SKM-1 treated with dmso at 0.1 percent for 144 hours (cell line): ENCODE data around the gene GPRIN3.

Experiments
- DNase-seq: peaks from one replicate; lab custom pipeline; 2025; ENCODE audit not compliant: unreplicated experiment; lab: John Stamatoyannopoulos, UW

GPRIN3 gene

GRCh38 chr4:89307446-89308160, at the start of gene GPRIN3:
Gene GPRIN3, minus strand, starts transcription at chr4:89307800. Its CDS starts 57,690 bp downstream, at chr4:89250110.
- DNase-seq = no peak

GRCh38 chr4:89357340-89357739, 49.7 kb upstream of the GPRIN3 start:
- DNase-seq = peak; percentile 22

DNA sequence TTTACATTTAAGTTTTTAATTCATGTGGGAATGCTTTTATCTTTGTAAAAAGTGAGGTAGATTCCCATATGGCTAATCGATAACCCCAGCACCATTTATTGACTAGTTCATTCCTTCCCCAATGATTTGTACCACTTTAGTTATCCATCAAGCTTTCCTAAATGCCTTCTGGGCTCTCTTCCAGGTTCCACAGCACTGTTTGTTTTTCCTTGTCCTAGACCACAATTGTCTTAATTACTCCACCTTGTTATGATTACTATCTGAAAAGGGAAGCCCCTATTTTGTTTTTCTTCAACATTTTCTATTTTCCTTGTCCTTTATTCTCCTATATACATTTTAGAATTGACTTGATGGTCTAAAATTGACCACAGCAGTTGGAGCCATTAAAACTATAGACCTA, 48.5 kb upstream of the GPRIN3 start:
- DNase-seq = no peak

- no peak for DNase-seq
These were observed 45.9 kb upstream of the GPRIN3 start for GRCh38 chr4:89353514-89353913.

DNA sequence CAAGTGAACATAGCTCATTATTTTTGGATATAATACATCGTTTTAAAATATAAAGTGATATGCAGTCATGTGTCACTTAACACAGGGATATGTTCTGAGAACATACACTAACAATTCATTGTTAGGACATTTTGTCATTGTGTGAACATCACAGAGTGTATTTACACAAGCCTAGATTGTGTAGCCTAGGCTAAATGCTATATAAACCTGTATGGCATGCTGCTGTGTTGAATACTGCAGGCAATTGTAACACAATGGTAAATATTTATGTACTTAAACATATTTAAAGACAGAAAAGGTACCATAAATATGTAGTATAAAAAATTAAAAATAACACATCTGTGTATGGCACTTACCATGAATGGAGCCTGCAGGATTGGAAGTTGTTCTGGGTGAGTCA, 44.9 kb upstream of the GPRIN3 start:
- DNase-seq = no peak

GRCh38 chr4:89351201-89351600, 43.6 kb upstream of the GPRIN3 start:
- no peak for DNase-seq

DNA sequence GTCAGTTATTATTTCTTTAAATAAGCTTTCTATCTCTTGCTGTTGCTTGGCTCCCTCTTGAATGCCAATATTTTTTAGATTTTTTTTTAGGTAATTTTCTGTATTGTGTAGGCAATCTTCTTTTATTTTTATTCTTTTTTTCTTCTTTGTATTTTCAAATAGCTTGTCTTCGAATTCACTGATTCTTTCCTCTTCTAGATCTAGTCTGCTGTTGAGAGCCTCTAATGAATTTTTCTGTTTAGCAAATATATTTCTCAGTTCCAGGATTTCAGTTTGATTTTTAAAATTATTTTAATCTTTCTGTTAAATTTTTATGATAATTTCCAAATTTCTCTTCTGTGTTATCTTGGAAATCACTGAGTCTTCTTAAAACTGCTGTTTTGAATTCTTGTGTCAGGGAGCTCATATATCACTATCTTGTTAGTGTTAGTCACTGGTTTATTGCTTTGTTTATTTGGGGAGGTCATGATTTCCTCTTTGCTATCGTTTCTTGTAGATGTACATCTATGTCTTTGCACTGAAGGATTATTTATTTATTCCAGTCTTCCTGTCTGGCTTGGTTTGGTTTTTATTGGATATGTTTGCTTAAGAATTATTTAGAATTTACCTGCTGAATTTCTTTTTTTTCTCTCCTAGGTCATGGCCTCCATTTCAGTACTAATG, 39.9 kb upstream of the GPRIN3 start:
- no peak for DNase-seq

DNA sequence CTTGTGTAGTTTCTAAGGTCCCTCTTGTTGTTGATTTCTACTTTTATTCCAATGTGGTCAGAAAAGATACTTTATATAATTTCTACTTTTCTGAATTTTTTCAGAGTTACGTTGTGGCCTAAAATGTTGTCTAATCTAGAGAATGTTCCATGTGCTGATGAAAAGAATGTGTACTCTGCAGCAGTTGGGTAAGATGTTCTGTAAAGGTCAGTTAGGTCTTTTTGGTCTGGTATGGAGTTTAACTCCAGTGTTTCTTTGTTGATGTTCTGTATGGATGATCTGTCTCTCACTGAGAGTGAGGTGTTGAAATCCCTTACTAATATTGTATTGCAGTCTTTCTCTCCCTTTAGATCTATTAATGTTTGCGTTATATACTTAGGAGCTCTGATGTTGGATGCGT, 37.0 kb upstream of the GPRIN3 start:
- DNase-seq = no peak

- no peak for DNase-seq
These were observed 30.6 kb upstream of the GPRIN3 start for GRCh38 chr4:89338206-89338605.

GRCh38 chr4:89337681-89338080, 30.1 kb upstream of the GPRIN3 start:
- no peak for DNase-seq

GRCh38 chr4:89336818-89337420, 29.3 kb upstream of the GPRIN3 start:
- DNase-seq = no peak

GRCh38 chr4:89334830-89335229, 27.2 kb upstream of the GPRIN3 start:
- no peak for DNase-seq

- DNase-seq = peak; percentile 33
These were observed 26.7 kb upstream of the GPRIN3 start for GRCh38 chr4:89334311-89334710.

DNA sequence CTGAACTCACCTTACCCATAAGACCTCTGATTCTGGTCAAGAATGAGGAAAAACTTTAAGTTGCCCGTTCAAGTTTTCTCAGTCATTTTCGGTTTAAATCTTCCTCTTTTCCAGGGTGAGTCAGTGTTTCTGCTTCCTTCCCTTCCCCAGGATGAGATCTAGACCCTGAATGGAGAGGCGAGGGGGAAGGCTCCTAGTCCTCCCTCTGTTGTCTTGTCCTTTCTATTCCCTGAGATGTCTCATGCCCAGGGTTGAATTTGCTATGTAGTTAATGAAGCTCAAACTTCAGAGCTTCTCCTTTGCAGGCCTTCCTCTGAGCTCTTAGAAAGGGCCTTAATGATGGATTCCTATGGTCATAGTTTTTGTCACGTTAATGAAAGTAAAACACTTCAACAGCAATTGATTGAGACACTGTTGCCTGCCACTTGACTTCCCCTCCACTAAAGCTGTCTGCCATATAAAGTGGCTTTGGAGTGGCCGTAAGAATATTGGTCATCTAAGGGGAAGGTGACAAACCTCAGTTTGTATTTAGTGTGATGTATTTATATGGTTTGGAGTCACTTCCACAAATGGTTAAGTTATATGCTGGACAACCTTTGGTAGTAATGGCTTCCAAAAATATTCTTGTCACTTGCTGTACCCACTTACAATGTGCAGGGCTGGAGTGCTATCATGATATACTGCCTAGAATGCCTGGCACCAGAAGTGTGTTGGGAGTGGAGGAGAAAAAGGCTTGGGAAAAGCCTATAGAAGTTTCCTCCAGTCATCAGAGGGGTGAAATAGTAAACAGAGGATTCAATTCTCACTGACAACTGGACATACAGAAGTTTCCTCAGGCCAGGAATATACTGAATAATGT, 24.3 kb upstream of the GPRIN3 start:
- DNase-seq = peak; percentile 24

DNA sequence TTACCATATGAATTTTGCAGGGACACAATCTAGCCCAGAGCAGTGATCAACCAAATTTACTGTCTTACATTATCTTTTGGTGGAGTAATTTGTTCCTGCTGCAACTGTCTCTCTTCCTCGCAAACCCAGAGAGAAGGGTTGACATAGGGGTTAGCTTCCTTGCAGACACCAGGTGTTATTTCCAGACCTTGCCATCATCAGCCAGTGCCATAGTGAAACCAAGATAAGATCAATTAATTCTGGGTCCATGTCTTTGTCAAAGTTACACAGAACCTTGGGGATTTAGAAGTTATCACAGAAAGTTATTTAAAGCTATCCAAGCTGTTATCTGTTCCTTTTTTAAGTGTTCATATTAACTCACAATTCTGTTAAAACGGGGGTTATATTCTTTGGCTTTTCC, 23.6 kb upstream of the GPRIN3 start:
- no peak for DNase-seq

- DNase-seq = no peak
These were observed 21.7 kb upstream of the GPRIN3 start for GRCh38 chr4:89329280-89329679.

DNA sequence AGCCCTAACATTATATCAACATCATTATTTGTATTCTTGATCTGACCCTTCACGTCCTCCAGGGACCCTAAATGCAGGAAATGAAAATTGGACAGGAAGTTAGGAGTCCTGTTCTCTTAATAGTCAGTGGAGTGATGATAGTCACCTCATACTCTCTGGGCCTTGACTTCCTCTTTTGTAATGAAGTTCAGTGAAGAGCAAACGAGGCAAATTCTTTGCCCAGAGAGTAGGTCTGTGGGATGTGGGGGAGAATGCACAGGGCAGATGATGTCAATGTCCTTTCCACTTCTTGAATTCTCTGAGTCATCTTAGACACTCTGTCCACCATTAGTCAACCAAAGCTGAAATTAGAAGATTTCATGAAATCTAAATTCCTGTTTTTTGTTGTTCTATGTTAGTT, 17.1 kb upstream of the GPRIN3 start:
- DNase-seq = peak; percentile 96

- no peak for DNase-seq
These were observed 15.1 kb upstream of the GPRIN3 start for GRCh38 chr4:89322671-89323070.

- DNase-seq = no peak
These were observed 12.2 kb upstream of the GPRIN3 start for GRCh38 chr4:89319756-89320155.

DNA sequence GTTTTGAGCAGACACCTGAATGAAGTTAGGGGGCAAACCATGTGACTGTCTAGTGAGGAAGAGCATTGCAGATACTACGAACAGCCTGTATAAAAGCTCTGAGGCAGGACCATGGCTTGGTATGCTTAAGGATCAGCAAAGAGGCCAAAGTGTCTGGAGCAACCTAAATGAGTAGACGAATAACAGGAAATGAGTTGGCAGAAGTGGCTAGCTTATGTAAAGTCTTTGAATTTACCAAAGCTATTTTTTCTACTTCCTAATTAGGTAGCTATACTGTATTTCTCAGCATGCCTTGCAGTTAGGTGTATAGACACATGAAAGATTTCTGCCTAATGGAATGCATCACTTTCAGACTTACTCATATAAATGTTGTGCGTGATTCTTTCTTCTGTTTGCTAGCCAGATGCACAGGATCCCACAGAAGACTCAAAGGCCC, 9.3 kb upstream of the GPRIN3 start:
- DNase-seq = peak; percentile 75

DNA sequence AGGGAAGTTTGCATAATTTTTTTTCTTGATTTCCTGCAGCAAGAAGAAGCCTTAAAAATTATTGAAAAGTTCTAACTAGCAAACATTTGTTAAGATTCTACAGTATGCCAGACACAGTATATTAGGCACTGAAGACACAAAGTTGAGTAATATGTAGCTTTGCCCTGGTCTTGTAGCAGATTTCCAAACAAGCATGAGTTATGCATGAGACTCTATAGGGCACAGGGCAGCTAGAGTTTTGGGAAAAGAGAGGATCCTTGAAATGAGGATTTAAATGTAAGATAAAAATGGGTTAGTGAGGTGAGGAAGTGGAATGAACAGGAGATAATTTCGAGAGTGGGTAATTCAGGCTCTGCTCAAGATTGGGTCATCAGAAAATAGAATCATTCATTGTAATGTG, 8.6 kb upstream of the GPRIN3 start:
- DNase-seq = peak; percentile 12
